Measurements from ENCODE around the gene CEP83. TPM values are rescaled to one million over a fixed set of nuclear protein-coding genes. Genes with fewer than 3 reads are reported as not detected.
"Not testable (repeated sequence)": the region's sequence is repeated elsewhere in the genome, so short reads cannot be mapped to it uniquely, and the experiment has no call there.

The CEP83 gene
- total and polyA plus RNA-seq, 2 donors from 2014 or later, result 3.2 to 17.1 TPM

DNA sequence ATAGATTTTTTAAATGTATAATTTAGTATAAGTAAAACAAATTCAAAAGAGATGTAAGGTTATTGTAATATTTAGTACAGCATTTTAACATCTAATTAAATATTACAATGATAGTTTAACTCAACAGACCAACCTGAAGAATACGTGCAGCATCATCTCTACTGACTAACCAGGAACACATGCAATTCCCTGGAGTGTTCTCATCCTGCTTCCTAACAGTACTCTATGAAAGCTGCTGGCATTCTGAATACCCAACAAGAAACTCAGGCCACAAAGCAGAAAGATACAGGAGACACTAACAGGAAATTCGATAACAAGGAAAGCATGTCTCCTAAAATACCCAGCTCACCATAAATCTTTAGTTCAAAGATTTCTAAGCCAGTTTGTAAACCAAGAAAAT is 58.3 kb downstream of the CEP83 start:
- no peak for FAIRE-seq
- peaks cover 0 to 8% (median 0%) of the 10 kb centered on the region in 3 donors for H3K9me3 ChIP-seq (ENCODE audit: control insufficient read depth in 2 of 3, insufficient read depth in 1 of 3, low read length in 3 of 3)
- peaks cover 0 to 2% (median 0%) of the 10 kb centered on the region in 3 donors for H3K36me3 ChIP-seq (ENCODE audit: control insufficient read depth in 2 of 3, insufficient read depth in 3 of 3, low read length in 3 of 3)
- TF ChIP-seq CTCF (IDR thresholded peaks at IDR 0.05; ENCODE audit: borderline replicate concordance, extremely low read depth, insufficient read depth), result no peak
- H3K27ac ChIP-seq (ENCODE audit: low read depth in 2 of 2, low read length in 2 of 2), result no peak overlapping the region
- intact Hi-C loops (cut with DNase I), result no loop called here
- no peak overlapping the region for H3K9ac ChIP-seq (ENCODE audit: low read length in 3 of 3)
- H3K4me3 ChIP-seq (ENCODE audit: low read length in 3 of 3), result no peak overlapping the region
- no peaks in the 10 kb centered on the region for H3K4me1 ChIP-seq (ENCODE audit: control insufficient read depth in 2 of 3, insufficient read depth in 2 of 3, low read depth in 1 of 3, low read length in 3 of 3)
- H3K27me3 ChIP-seq (ENCODE audit: control insufficient read depth, insufficient read depth, low read length), result no peaks in the 10 kb centered on the region
- no peak for DNase-seq

DNA sequence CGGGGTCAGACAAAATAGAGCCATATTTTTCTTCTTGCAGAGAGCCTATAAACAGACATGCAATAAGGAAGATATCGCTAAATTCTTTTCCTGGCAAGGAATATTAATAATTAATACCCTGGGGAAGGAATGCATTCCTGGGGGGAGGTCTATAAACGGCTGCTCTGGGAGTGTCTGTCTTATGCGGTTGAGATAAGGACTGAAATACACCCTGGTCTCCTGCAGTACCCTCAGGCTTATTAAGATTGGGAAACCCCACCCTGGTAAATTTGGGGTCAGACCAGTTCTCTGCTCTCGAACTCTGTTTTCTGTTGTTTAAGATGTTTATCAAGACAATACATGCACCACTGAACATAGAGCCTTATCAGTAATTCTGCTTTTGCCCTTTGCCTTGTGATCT is 61.0 kb downstream of the CEP83 start:
- H3K4me3 ChIP-seq (ENCODE audit: low read length in 3 of 3); H3K9me3 ChIP-seq (ENCODE audit: control insufficient read depth in 2 of 3, insufficient read depth in 1 of 3, low read length in 3 of 3); H3K27ac ChIP-seq (ENCODE audit: low read depth in 2 of 2, low read length in 2 of 2); H3K9ac ChIP-seq (ENCODE audit: low read length in 3 of 3); H3K4me1 ChIP-seq (ENCODE audit: control insufficient read depth in 2 of 3, insufficient read depth in 2 of 3, low read depth in 1 of 3, low read length in 3 of 3); H3K27me3 ChIP-seq (ENCODE audit: control insufficient read depth, insufficient read depth, low read length); DNase-seq; H3K36me3 ChIP-seq (ENCODE audit: control insufficient read depth in 2 of 3, insufficient read depth in 3 of 3, low read length in 3 of 3); FAIRE-seq; intact Hi-C loops (cut with DNase I): not testable (repeated sequence)

GRCh38 chr12:94397401-94397800 is 62.3 kb downstream of the CEP83 start:
- Histone ChIP-seq H3K9ac (ENCODE audit: low read length in 3 of 3) (no peak overlapping the region), H3K36me3 (ENCODE audit: control insufficient read depth in 2 of 3, insufficient read depth in 3 of 3, low read length in 3 of 3) (peaks cover 0 to 2% (median 0%) of the 10 kb centered on the region in 3 donors), H3K27ac (ENCODE audit: low read depth in 2 of 2, low read length in 2 of 2) (no peak overlapping the region), H3K4me1 (ENCODE audit: control insufficient read depth in 2 of 3, insufficient read depth in 2 of 3, low read depth in 1 of 3, low read length in 3 of 3) (no peaks in the 10 kb centered on the region), H3K9me3 (ENCODE audit: control insufficient read depth in 2 of 3, insufficient read depth in 1 of 3, low read length in 3 of 3) (peaks cover 0 to 8% (median 0%) of the 10 kb centered on the region in 3 donors), H3K27me3 (ENCODE audit: control insufficient read depth, insufficient read depth, low read length) (no peaks in the 10 kb centered on the region), H3K4me3 (ENCODE audit: low read length in 3 of 3) (no peak overlapping the region)
- FAIRE-seq, result no peak
- intact Hi-C loops (cut with DNase I), result no loop called here
- DNase-seq, result no peak
- no peak for TF ChIP-seq CTCF (IDR thresholded peaks at IDR 0.05; ENCODE audit: borderline replicate concordance, extremely low read depth, insufficient read depth)

GRCh38 chr12:94396014-94396413 is 63.7 kb downstream of the CEP83 start:
- H3K27me3 ChIP-seq (ENCODE audit: control insufficient read depth, insufficient read depth, low read length); intact Hi-C loops (cut with DNase I); H3K9ac ChIP-seq (ENCODE audit: low read length in 3 of 3); H3K9me3 ChIP-seq (ENCODE audit: control insufficient read depth in 2 of 3, insufficient read depth in 1 of 3, low read length in 3 of 3); H3K4me1 ChIP-seq (ENCODE audit: control insufficient read depth in 2 of 3, insufficient read depth in 2 of 3, low read depth in 1 of 3, low read length in 3 of 3); H3K36me3 ChIP-seq (ENCODE audit: control insufficient read depth in 2 of 3, insufficient read depth in 3 of 3, low read length in 3 of 3); H3K4me3 ChIP-seq (ENCODE audit: low read length in 3 of 3); DNase-seq; FAIRE-seq; H3K27ac ChIP-seq (ENCODE audit: low read depth in 2 of 2, low read length in 2 of 2): not testable (repeated sequence)

GRCh38 chr12:94390130-94390485 is 69.6 kb downstream of the CEP83 start:
- Histone ChIP-seq H3K9ac (ENCODE audit: low read length in 3 of 3) (no peak overlapping the region), H3K27me3 (ENCODE audit: control insufficient read depth, insufficient read depth, low read length) (no peaks in the 10 kb centered on the region), H3K9me3 (ENCODE audit: control insufficient read depth in 2 of 3, insufficient read depth in 1 of 3, low read length in 3 of 3) (no peaks in the 10 kb centered on the region), H3K27ac (ENCODE audit: low read depth in 2 of 2, low read length in 2 of 2) (no peak overlapping the region), H3K4me1 (ENCODE audit: control insufficient read depth in 2 of 3, insufficient read depth in 2 of 3, low read depth in 1 of 3, low read length in 3 of 3) (no peaks in the 10 kb centered on the region), H3K4me3 (ENCODE audit: low read length in 3 of 3) (no peak overlapping the region), H3K36me3 (ENCODE audit: control insufficient read depth in 2 of 3, insufficient read depth in 3 of 3, low read length in 3 of 3) (peaks cover 2 to 3% (median 2%) of the 10 kb centered on the region in 3 donors)
- FAIRE-seq, result no peak
- DNase-seq, result no peak
- no peak for TF ChIP-seq CTCF (IDR thresholded peaks at IDR 0.05; ENCODE audit: borderline replicate concordance, extremely low read depth, insufficient read depth)
- intact Hi-C loops (cut with DNase I), result no loop called here

DNA sequence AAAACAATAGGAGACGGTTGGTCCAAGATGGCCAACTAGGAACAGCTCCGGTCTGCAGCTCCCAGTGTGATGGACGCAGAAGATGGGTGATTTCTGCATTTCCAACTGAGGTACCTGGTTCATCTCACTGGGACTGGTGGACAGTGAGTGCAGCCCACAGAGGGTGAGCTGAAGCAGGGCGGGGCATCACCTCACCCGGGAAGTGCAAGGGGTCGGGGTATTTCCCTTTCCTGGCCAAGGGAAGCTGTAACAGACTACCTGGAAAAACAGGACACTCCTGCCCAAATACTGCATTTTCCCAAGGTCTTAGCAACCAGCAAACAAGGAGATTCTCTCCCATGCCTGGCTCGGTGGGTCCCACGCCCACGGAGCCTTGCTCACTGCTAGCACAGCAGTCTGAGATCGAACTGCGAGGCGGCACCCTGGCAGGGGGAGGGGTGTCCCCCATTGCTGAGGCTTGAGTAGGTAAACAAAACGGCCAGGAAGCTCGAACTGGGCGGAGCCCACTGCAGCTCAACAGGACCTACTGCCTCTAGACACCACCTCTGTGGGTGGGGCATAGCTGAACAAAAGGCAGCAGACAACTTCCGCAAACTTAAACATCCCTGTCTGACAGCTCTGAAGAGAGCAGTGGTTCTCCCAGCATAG is 70.1 kb downstream of the CEP83 start:
- H3K9ac ChIP-seq (ENCODE audit: low read length in 3 of 3); H3K27me3 ChIP-seq (ENCODE audit: control insufficient read depth, insufficient read depth, low read length); H3K4me3 ChIP-seq (ENCODE audit: low read length in 3 of 3); H3K9me3 ChIP-seq (ENCODE audit: control insufficient read depth in 2 of 3, insufficient read depth in 1 of 3, low read length in 3 of 3); H3K27ac ChIP-seq (ENCODE audit: low read depth in 2 of 2, low read length in 2 of 2); FAIRE-seq; DNase-seq; H3K36me3 ChIP-seq (ENCODE audit: control insufficient read depth in 2 of 3, insufficient read depth in 3 of 3, low read length in 3 of 3); intact Hi-C loops (cut with DNase I); H3K4me1 ChIP-seq (ENCODE audit: control insufficient read depth in 2 of 3, insufficient read depth in 2 of 3, low read depth in 1 of 3, low read length in 3 of 3): not testable (repeated sequence)

Data from kidney (tissue), 14 donors.